Fibroblast of lung (primary cell): ENCODE results near the gene KLK5. TPM values are rescaled to one million over a fixed set of nuclear protein-coding genes. Genes with fewer than 3 reads are reported as not detected.

Source experiments
- DNase-seq, 2 donors: peaks; one replicate each; pipeline versions ENCODE4 v3.0.0 to v3.0.0-alpha.2; 2010; ENCODE audit warnings: low read depth in 2 of 2
- H2AFZ ChIP-seq: 2 replicates; pipeline ENCODE4 v1.5.1; 2012; ENCODE audit warnings: low read length, control low read depth, inconsistent platforms
- H3K27ac ChIP-seq: 2 replicates; pipeline ENCODE4 v1.5.1; 2011; ENCODE audit warnings: low read length, control low read depth; ENCODE audit not compliant: insufficient read depth
- H3K27me3 ChIP-seq: 2 replicates; pipeline ENCODE4 v1.5.1; 2011; ENCODE audit warnings: mild to moderate bottlenecking, low read length; ENCODE audit not compliant: control insufficient read depth, insufficient read depth
- H3K36me3 ChIP-seq: 2 replicates; pipeline ENCODE4 v1.5.1; 2011; ENCODE audit warnings: low read length; ENCODE audit not compliant: control insufficient read depth, insufficient read depth
- H3K4me1 ChIP-seq: 2 replicates; pipeline ENCODE4 v1.5.1; 2011; ENCODE audit warnings: low read length; ENCODE audit not compliant: control insufficient read depth, insufficient read depth; ENCODE audit errors: extremely low read depth
- H3K4me2 ChIP-seq: 2 replicates; pipeline ENCODE4 v1.5.1; 2011; ENCODE audit warnings: low read length, control low read depth; ENCODE audit not compliant: insufficient read depth; ENCODE audit errors: extremely low read depth
- H3K4me3 ChIP-seq, 4 experiments: fragments of 200-600 bp in 1 of 4; sonication (generic) in 1 of 4; replicated peaks in 1 of 4; 2 replicates each; pipeline ENCODE4 v1.5.1; 2011 to 2016; ENCODE audit warnings: low read length in 4 of 4, low read depth in 3 of 4, mild to moderate bottlenecking in 3 of 4, control low read depth in 2 of 4, inconsistent platforms in 1 of 4, mixed read lengths in 1 of 4; ENCODE audit not compliant: insufficient read depth in 1 of 4; ENCODE audit errors: control extremely low read depth in 1 of 4
- H3K79me2 ChIP-seq: 2 replicates; pipeline ENCODE4 v1.5.1; 2012; ENCODE audit warnings: mild to moderate bottlenecking, low read length, inconsistent platforms; ENCODE audit not compliant: control insufficient read depth, insufficient read depth
- H3K9ac ChIP-seq: 2 replicates; pipeline ENCODE4 v1.5.1; 2011; ENCODE audit warnings: mild to moderate bottlenecking, low read length, control low read depth; ENCODE audit not compliant: insufficient read depth
- H3K9me3 ChIP-seq: 2 replicates; pipeline ENCODE4 v1.5.1; 2012; ENCODE audit warnings: low read depth, low read length; ENCODE audit not compliant: control insufficient read depth, insufficient read depth
- H4K20me1 ChIP-seq: 2 replicates; pipeline ENCODE4 v1.5.1; 2011; ENCODE audit warnings: low read length; ENCODE audit not compliant: control insufficient read depth, insufficient read depth; ENCODE audit errors: extremely low read depth
- EZH2 ChIP-seq: IDR thresholded peaks from 2 replicates; pipeline ENCODE4 v1.5.1; 2012; ENCODE audit warnings: low read length, control low read depth, mild to moderate bottlenecking; ENCODE audit errors: missing control alignments
- polyA plus RNA-seq, 2 donors: library from polyadenylated mRNA; depleted of rRNA in 1 of 2; stranded (reverse) in 1 of 2; unstranded in 1 of 2; fragments of >200 nt; gene quantifications; 2 replicates each; pipeline ENCODE4 v1.2.1, GENCODE V29; 2011 to 2012; ENCODE audit warnings: missing spikeins in 1 of 2
- total RNA-seq: library from RNA; depleted of rRNA; stranded (reverse); fragments of >200 nt; gene quantifications from 2 replicates; pipeline ENCODE4 v1.2.1, GENCODE V29; 2014
- TF ChIP-seq, protein P1 (sequence below), 2 donors: IDR thresholded peaks in 1 of 2; conservative IDR thresholded peaks in 1 of 2; 1 replicate in 1 of 2; 2 replicates in 1 of 2; pipeline ENCODE4 v1.5.1; 2011 to 2012; ENCODE audit warnings: low read length in 2 of 2, control low read depth in 1 of 2, inconsistent platforms in 1 of 2, low read depth in 1 of 2, mild to moderate bottlenecking in 1 of 2

The KLK5 gene
- total and polyA plus RNA-seq, 2 donors (not counting 1 experiment from before 2014, with no cell fraction given), result 0.10 TPM; not detected in 1

DNA sequence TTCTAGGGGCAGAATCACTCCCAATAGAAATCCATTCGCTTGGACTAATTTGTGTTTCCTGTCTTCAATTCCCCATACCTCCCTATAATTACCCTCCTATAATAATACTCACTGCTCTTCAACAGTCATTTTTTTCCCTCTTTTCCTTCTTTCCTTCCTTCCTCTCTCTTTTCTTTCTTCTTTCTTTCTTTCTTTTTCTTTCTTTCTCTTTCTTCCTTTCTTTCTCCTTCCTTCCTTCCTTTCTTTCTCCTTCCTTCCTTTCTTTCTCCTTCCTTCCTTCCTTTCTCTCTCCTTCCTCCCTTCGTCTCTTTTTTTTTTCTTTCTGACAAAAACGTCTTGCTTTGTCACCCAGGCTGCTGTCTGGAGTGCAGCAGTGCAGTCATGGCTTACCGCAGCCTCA lies 8.0 kb downstream of the KLK5 start:
- Histone ChIP-seq H3K27ac (no peak overlapping the region), H2AFZ (no peak overlapping the region), H3K9me3 (no peaks in the 10 kb centered on the region), H3K4me3 (no peak overlapping the region), H3K9ac (no peak overlapping the region), H3K27me3 (no peaks in the 10 kb centered on the region), H3K36me3 (no peaks in the 10 kb centered on the region), H3K79me2 (no peaks in the 10 kb centered on the region), H4K20me1 (no peaks in the 10 kb centered on the region), H3K4me2 (no peak overlapping the region), H3K4me1 (no peaks in the 10 kb centered on the region)
- DNase-seq, result no peak
- no peak for TF ChIP-seq EZH2
- TF ChIP-seq, protein P1, sequence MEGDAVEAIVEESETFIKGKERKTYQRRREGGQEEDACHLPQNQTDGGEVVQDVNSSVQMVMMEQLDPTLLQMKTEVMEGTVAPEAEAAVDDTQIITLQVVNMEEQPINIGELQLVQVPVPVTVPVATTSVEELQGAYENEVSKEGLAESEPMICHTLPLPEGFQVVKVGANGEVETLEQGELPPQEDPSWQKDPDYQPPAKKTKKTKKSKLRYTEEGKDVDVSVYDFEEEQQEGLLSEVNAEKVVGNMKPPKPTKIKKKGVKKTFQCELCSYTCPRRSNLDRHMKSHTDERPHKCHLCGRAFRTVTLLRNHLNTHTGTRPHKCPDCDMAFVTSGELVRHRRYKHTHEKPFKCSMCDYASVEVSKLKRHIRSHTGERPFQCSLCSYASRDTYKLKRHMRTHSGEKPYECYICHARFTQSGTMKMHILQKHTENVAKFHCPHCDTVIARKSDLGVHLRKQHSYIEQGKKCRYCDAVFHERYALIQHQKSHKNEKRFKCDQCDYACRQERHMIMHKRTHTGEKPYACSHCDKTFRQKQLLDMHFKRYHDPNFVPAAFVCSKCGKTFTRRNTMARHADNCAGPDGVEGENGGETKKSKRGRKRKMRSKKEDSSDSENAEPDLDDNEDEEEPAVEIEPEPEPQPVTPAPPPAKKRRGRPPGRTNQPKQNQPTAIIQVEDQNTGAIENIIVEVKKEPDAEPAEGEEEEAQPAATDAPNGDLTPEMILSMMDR (conservative IDR thresholded peaks at IDR 0.05 in 1 of 2, IDR thresholded peaks at IDR 0.05 in 1 of 2; ENCODE audit: low read depth in 1 of 2, low read length in 2 of 2), result no peak

- no peak overlapping the region for H3K4me3 ChIP-seq
- H2AFZ ChIP-seq, result no peak overlapping the region
- H3K4me2 ChIP-seq, result no peak overlapping the region
- no peaks in the 10 kb centered on the region for H3K4me1 ChIP-seq
- TF ChIP-seq, protein P1 (conservative IDR thresholded peaks at IDR 0.05 in 1 of 2, IDR thresholded peaks at IDR 0.05 in 1 of 2; ENCODE audit: low read depth in 1 of 2, low read length in 2 of 2), result no peak
- H3K27ac ChIP-seq, result no peak overlapping the region
- DNase-seq, result no peak
- no peaks in the 10 kb centered on the region for H3K36me3 ChIP-seq
- H4K20me1 ChIP-seq, result no peaks in the 10 kb centered on the region
- H3K79me2 ChIP-seq, result no peaks in the 10 kb centered on the region
- H3K9me3 ChIP-seq, result no peaks in the 10 kb centered on the region
- H3K27me3 ChIP-seq, result no peaks in the 10 kb centered on the region
- no peak overlapping the region for H3K9ac ChIP-seq
These were observed 9.6 kb downstream of the KLK5 start for GRCh38 chr19:50943074-50943828.

GRCh38 chr19:50939596-50939995 lies 13.2 kb downstream of the KLK5 start:
- Histone ChIP-seq H4K20me1 (no peaks in the 10 kb centered on the region), H3K79me2 (no peaks in the 10 kb centered on the region), H3K36me3 (no peaks in the 10 kb centered on the region), H3K4me1 (no peaks in the 10 kb centered on the region), H3K9me3 (no peaks in the 10 kb centered on the region), H3K27ac (no peak overlapping the region), H3K4me2 (no peak overlapping the region), H2AFZ (no peak overlapping the region), H3K9ac (no peak overlapping the region), H3K4me3 (no peak overlapping the region), H3K27me3 (no peaks in the 10 kb centered on the region)
- TF ChIP-seq, protein P1 (conservative IDR thresholded peaks at IDR 0.05 in 1 of 2, IDR thresholded peaks at IDR 0.05 in 1 of 2; ENCODE audit: low read depth in 1 of 2, low read length in 2 of 2), result no peak
- TF ChIP-seq EZH2, result no peak
- no peak for DNase-seq
